GM18505 (cell line): ENCODE measurements around the gene DCC.

Experiments used
- ATAC-seq: cut with Tn5 transposase; IDR thresholded peaks from one replicate; pipeline ENCODE4 v1.9.1; 2021; ENCODE audit not compliant: unreplicated experiment
- POLR2A ChIP-seq: IDR thresholded peaks from 4 replicates; pipeline ENCODE4 v1.6.1; 2011; ENCODE audit warnings: borderline replicate concordance; ENCODE audit not compliant: insufficient read depth, insufficient read length; ENCODE audit errors: extremely low read depth

DCC gene

DNA sequence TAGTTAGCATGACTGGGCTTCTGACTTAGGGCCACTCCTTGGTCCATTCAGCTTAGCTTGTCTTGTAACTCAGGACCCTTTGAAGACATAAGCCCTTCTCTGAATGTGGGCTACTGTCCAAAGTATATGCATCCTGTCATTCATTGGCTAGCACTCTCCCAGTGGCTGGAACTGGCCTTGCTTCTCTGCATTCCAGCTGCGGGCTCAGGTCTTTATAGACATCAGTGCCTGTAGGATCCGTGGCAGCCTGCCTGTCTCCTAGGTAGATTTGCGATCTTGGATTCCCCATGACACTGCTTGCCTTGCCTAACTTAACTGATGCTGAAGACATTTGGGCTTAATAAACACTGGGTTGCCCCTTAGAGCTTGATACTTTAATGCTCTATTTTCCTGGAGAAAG lies 170.1 kb downstream of the DCC start:
- no peak for TF ChIP-seq POLR2A
- no peak for ATAC-seq

GRCh38 chr18:52518086-52518485 lies 178.1 kb downstream of the DCC start:
- no peak for ATAC-seq
- TF ChIP-seq POLR2A: no peak

GRCh38 chr18:52519021-52519420 lies 179.0 kb downstream of the DCC start:
- ATAC-seq: no peak
- no peak for TF ChIP-seq POLR2A

DNA sequence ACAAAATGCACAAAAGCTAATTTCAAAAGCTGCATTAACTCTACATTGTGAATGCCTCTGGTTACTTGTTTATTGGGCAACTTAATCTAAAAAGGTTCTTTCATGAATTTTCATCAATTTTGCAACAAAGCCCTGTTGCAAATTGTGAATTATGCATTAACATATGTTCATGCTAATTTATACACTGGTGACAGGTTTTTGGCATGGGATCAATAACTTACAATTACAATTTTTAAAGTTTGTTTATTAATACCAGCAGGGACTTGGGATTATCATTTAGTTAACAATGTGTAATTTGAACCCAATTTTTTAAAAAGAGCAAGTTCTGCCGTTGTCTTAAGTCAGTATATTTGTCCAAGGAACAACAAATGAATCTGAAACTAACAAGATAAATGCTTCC lies 183.6 kb downstream of the DCC start:
- TF ChIP-seq POLR2A: no peak
- ATAC-seq: no peak

DNA sequence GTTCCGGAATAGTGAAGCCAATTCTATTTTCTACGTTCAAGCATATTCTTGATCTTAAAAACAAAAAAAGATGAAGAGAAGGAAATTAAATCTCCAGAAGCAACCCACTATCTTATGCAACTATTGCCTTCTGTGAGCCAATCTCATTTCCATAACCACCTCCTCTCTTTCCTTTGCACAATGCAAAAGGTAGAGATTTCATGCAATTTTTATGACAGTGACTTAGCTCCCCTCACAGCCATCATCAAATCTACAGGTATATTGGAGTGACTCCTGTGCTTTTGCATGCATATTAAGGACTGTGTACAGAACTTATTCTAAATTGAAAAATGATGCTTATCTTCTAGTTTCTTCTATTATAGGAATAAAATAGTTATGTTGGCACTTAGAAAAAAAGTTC lies 191.8 kb downstream of the DCC start:
- TF ChIP-seq POLR2A: no peak
- ATAC-seq: no peak

GRCh38 chr18:52536039-52536438 lies 196.0 kb downstream of the DCC start:
- TF ChIP-seq POLR2A: no peak
- no peak for ATAC-seq

GRCh38 chr18:52537261-52537660 lies 197.3 kb downstream of the DCC start:
- no peak for TF ChIP-seq POLR2A
- ATAC-seq: no peak

DNA sequence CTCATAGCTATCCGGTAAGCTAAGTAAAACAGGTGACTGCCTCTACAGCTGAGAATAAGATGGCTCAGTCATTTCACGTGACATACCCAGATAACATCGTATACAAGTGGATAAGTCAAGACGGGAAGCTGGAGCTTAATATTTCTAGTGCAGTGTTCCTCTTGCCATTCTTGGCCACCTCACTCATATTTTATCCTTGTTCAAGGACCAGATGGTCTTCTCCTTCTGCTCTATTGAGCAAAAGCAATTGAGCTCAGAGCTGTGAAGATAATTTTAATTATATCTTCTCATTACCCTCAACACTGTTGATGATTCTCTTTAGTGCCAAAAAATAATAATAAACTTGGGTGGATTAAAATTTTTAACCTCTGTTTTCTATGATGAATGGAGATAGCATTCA lies 201.1 kb downstream of the DCC start:
- TF ChIP-seq POLR2A: no peak
- no peak for ATAC-seq

DNA sequence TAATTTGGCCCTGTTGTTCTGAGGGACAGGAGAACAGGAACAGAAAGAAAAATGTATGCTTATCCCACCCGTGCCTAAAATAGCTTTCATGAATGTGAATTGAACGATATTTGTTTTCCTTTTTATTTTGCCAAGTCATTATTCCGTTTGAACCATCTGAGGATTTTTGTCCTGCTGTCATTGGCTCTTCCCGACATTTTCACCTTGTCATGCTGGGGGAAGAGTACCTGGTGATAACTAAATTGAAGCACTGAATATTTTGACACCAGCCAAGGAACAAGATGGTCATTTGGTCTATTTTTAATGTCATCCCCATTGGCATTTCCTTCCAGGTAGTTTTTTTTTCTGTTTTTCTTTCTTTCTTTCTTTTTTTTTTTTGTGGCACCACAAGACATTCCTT lies 204.1 kb downstream of the DCC start:
- no peak for ATAC-seq
- no peak for TF ChIP-seq POLR2A

GRCh38 chr18:52546686-52547346 lies 206.8 kb downstream of the DCC start:
- ATAC-seq: no peak
- TF ChIP-seq POLR2A: no peak

DNA sequence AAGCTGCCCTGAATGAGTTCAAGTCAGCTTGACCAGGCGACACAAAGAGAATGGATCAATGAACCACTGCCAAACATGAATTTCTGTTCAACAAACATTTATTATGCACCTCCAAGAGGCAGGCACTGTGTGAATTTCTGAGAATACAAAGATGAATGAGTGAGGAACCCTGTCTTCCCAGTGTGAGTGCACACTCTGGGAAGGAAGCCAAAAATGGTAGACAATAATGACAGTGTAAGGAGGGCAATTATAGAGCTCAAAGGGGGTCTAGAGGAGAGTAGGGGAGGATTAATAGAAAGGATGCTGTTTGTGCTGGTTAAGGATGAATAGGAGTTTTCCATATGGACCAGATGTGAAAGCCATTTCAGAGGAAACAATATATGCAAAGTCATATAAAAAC lies 213.4 kb downstream of the DCC start:
- TF ChIP-seq POLR2A: no peak
- ATAC-seq: no peak

DNA sequence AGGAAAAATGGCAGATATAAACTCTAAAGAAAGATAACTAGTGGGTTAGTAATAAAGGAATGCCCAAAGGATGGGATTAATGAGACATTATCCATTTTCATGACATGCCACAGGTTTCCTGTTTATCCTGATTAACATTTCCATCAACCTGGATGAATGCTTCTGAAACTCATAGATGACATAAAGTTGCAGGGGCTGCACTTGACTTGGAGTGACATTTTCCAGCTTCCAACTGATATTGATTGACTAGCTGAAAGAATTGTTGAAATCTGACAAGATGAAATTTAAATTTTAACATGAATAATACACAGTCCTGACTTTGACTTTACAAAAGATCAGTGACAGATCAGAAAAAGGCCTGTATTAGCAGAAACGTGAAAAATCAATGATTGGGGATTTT lies 214.2 kb downstream of the DCC start:
- no peak for ATAC-seq
- no peak for TF ChIP-seq POLR2A

GRCh38 chr18:52567360-52567759 lies 227.4 kb downstream of the DCC start:
- TF ChIP-seq POLR2A: no peak
- ATAC-seq: no peak

DNA sequence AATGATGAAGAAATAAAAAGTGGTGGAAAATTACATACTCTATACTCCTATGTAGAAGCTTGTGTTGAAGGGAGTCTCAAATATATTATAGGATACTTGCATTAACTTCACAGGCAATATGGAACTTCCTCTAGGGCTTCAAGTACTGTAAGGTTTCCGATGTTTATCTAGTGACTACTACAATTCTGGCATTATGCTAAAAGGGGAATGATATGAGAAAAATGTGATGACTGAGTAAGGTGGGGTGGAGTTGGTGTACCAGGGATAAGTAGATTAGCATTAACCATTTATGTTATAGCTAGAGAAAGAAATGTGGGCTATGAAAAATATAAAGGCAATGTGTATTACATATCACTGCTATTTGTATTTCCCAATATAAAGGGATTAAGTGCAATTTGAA lies 229.5 kb downstream of the DCC start:
- no peak for ATAC-seq
- TF ChIP-seq POLR2A: no peak

DNA sequence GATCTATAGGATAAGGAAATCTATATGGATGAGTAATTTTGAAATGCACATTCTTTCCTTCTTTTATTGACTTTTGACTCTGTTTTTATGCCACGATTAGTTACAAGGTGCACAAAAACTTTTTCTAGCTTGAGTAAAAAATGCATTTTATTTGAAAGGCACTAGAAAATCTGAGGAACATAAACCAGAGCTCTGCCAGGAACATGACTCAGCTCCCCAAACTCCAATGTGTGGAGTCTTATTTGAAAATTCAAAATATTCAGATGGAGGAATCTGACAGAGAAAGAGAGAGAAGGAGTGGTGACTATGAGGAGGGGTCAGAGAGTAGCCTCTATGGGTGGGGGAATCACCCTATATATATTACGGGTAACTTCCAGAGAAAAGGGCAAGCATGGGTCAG lies 231.0 kb downstream of the DCC start:
- TF ChIP-seq POLR2A: no peak
- no peak for ATAC-seq
